Measurements from ENCODE around the gene TUBGCP6.

DNA sequence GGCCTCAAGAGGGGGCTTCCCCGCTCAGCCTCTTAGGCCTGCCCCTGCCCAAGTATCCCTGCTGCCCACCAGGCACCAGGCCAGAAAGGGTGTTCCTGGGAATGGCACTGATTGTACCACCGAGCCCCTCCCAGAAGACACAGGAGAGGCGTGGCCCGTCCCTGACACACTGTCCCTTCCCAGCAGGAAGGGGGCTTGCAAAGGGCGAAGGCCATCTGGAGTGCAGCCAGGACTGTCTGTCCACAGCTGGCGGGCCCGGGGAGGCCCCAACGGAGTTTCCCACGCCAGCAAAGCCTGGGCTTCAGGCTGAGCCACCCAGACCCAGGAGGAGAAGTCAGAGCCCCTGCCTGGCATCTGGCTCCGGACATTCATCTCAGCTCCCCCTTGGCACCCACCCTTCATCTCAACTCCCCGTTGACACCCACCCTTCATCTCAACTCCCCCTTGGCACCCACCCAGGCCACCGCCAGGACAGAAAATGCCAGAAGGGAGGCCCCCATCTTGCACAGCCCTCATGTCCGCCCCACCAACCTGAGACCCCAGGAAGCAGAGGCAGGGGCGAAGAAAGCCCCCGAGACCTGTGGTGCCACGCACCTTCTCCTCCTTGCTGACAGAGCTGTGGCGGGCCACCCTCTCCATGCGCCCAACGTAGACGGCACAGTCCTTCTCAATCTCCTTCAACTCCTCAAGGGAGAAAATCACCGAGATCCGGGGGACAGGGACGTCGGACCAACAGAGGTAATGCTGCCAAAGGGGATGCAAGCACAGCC, 19.4 kb downstream of the TUBGCP6 start:
- TF ChIP-seq, protein P1, sequence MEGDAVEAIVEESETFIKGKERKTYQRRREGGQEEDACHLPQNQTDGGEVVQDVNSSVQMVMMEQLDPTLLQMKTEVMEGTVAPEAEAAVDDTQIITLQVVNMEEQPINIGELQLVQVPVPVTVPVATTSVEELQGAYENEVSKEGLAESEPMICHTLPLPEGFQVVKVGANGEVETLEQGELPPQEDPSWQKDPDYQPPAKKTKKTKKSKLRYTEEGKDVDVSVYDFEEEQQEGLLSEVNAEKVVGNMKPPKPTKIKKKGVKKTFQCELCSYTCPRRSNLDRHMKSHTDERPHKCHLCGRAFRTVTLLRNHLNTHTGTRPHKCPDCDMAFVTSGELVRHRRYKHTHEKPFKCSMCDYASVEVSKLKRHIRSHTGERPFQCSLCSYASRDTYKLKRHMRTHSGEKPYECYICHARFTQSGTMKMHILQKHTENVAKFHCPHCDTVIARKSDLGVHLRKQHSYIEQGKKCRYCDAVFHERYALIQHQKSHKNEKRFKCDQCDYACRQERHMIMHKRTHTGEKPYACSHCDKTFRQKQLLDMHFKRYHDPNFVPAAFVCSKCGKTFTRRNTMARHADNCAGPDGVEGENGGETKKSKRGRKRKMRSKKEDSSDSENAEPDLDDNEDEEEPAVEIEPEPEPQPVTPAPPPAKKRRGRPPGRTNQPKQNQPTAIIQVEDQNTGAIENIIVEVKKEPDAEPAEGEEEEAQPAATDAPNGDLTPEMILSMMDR (IDR thresholded peaks at IDR 0.05), result no peak
- TF ChIP-seq SIN3A (IDR thresholded peaks at IDR 0.05; ENCODE audit: borderline replicate concordance, insufficient read depth, low read depth, low read length), result no peak
- no peak for TF ChIP-seq POLR2AphosphoS5 (IDR thresholded peaks at IDR 0.05; ENCODE audit: low read depth, low read length)
- TF ChIP-seq TCF7L2 (IDR thresholded peaks at IDR 0.05; ENCODE audit: low read depth, low read length), result no peak
- TF ChIP-seq, protein P2, sequence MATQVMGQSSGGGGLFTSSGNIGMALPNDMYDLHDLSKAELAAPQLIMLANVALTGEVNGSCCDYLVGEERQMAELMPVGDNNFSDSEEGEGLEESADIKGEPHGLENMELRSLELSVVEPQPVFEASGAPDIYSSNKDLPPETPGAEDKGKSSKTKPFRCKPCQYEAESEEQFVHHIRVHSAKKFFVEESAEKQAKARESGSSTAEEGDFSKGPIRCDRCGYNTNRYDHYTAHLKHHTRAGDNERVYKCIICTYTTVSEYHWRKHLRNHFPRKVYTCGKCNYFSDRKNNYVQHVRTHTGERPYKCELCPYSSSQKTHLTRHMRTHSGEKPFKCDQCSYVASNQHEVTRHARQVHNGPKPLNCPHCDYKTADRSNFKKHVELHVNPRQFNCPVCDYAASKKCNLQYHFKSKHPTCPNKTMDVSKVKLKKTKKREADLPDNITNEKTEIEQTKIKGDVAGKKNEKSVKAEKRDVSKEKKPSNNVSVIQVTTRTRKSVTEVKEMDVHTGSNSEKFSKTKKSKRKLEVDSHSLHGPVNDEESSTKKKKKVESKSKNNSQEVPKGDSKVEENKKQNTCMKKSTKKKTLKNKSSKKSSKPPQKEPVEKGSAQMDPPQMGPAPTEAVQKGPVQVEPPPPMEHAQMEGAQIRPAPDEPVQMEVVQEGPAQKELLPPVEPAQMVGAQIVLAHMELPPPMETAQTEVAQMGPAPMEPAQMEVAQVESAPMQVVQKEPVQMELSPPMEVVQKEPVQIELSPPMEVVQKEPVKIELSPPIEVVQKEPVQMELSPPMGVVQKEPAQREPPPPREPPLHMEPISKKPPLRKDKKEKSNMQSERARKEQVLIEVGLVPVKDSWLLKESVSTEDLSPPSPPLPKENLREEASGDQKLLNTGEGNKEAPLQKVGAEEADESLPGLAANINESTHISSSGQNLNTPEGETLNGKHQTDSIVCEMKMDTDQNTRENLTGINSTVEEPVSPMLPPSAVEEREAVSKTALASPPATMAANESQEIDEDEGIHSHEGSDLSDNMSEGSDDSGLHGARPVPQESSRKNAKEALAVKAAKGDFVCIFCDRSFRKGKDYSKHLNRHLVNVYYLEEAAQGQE (IDR thresholded peaks at IDR 0.05; ENCODE audit: insufficient read depth in 1 of 2, low read depth in 2 of 2, low read length in 1 of 2), result no peak
